Activated B cell treated with CpG ODN at 0.5 μM for 24 hours (primary cell): ENCODE measurements around the gene TMC2. TPM values are rescaled to one million over a fixed set of nuclear protein-coding genes. Genes with fewer than 3 reads are reported as not detected.
"Not testable (repeated sequence)": the region's sequence is repeated elsewhere in the genome, so short reads cannot be mapped to it uniquely, and the experiment has no call there.

Source experiments
- ATAC-seq: fragments of 200-7000 bp; cut with Tn5 transposase; one replicate; pipeline ENCODE4 v1.10.0; 2021; ENCODE audit warnings: low read depth, mild to moderate bottlenecking, moderate library complexity
- CTCF ChIA-PET: fragments of 350-600 bp; sonication (Branson Sonifier 250); formaldehyde crosslinking; loops from one replicate; lab custom pipeline; 2021; ENCODE audit warnings: antibody characterized with exemption; lab: Charles Lee
- POLR2A ChIA-PET: fragments of 350-600 bp; sonication (Branson Sonifier 250); formaldehyde crosslinking; loops from one replicate; lab custom pipeline; 2021; ENCODE audit warnings: antibody characterized with exemption; lab: Charles Lee
- DNase-seq: peaks from one replicate; pipeline ENCODE4 v3.0.0; 2022
- H3K27ac Mint-ChIP-seq: one replicate; pipeline ENCODE4 v1.8.0; 2020; ENCODE audit warnings: mixed read lengths
- H3K27me3 Mint-ChIP-seq: one replicate; pipeline ENCODE4 v1.8.0; 2021; ENCODE audit warnings: mixed read lengths
- H3K36me3 Mint-ChIP-seq: one replicate; pipeline ENCODE4 v1.8.0; 2021; ENCODE audit warnings: low read depth, mixed read lengths
- H3K4me1 Mint-ChIP-seq: one replicate; pipeline ENCODE4 v1.8.0; 2021; ENCODE audit warnings: mixed read lengths
- H3K4me3 Mint-ChIP-seq: one replicate; pipeline ENCODE4 v1.8.0; 2020; ENCODE audit warnings: mild to moderate bottlenecking, mixed read lengths
- H3K9me3 Mint-ChIP-seq: one replicate; pipeline ENCODE4 v1.8.0; 2020; ENCODE audit warnings: mixed read lengths
- CTCF ChIP-seq: fragments of 200-600 bp; IDR thresholded peaks from one replicate; pipeline ENCODE4 v1.8.0; 2022; ENCODE audit warnings: antibody characterized with exemption, mild to moderate bottlenecking
- intact Hi-C: fragments of 100-400 bp; cut with micrococcal nuclease; formaldehyde crosslinking; loops from one replicate; pipeline ENCODE4 v1.15.1; 2024
- total RNA-seq: library from RNA; stranded (reverse); gene quantifications from 2 replicates; pipeline ENCODE4 v1.2.3, GENCODE V29; 2022

The TMC2 gene
- total RNA-seq, 1 donor from 2014 or later, result not detected

- POLR2A ChIA-PET, result interaction anchor here (0.7 to 3.5 kb wide), 7 partner anchors 17 to 476 kb away, joined by 3 to 16 read pairs (median 4); partner anchors contain the start of genes NOP56, SNRPB and ZNF343
- DNase-seq, result no peak
- Mint-ChIP-seq H3K4me3 (peak overlapping the region; percentile 90), H3K27ac (peak overlapping the region; percentile 70), H3K27me3 (peaks cover 4% of the 10 kb centered on the region), H3K36me3 (no peaks in the 10 kb centered on the region), H3K9me3 (no peaks in the 10 kb centered on the region), H3K4me1 (peaks cover 16% of the 10 kb centered on the region)
- TF ChIP-seq CTCF, result no peak
- intact Hi-C loops, result loop anchor here (1.0 to 10.0 kb wide), 6 partner anchors 16 to 476 kb away; partner anchors contain the start of gene SNRPB
- ATAC-seq, result peak; percentile 61
- CTCF ChIA-PET, result interaction anchor here (0.6 to 3.6 kb wide), 12 partner anchors 10 to 327 kb away, joined by 3 to 14 read pairs (median 4); partner anchors contain the start of genes NOP56, SNRPB and ZNF343
Observed at GRCh38 chr20:2524709-2525506, 11.5 kb upstream of the TMC2 start.

GRCh38 chr20:2526218-2526583 is 10.2 kb upstream of the TMC2 start:
- CTCF ChIA-PET, H3K27ac Mint-ChIP-seq, H3K9me3 Mint-ChIP-seq, H3K27me3 Mint-ChIP-seq, DNase-seq, H3K4me3 Mint-ChIP-seq, ATAC-seq, POLR2A ChIA-PET, H3K36me3 Mint-ChIP-seq: not testable (repeated sequence)
- intact Hi-C loops, result loop anchor here (10.0 kb wide), 1 partner anchor 219 kb away; no protein-coding TSS in a partner anchor
- H3K4me1 Mint-ChIP-seq, result peaks cover 22% of the 10 kb centered on the region

- ATAC-seq, result no peak
- intact Hi-C loops, result loop anchor here (10.0 kb wide), 1 partner anchor 217 kb away; no protein-coding TSS in a partner anchor
- H3K4me1 Mint-ChIP-seq, result peaks cover 18% of the 10 kb centered on the region
- H3K36me3 Mint-ChIP-seq, result no peaks in the 10 kb centered on the region
- no peaks in the 10 kb centered on the region for H3K27me3 Mint-ChIP-seq
- no peak overlapping the region for H3K27ac Mint-ChIP-seq
- TF ChIP-seq CTCF, result no peak
- no peak overlapping the region for H3K4me3 Mint-ChIP-seq
- no peak for DNase-seq
- ChIA-PET CTCF (no interaction called here), POLR2A (no interaction called here)
- H3K9me3 Mint-ChIP-seq, result no peaks in the 10 kb centered on the region
Observed at GRCh38 chr20:2527762-2528161, 8.6 kb upstream of the TMC2 start.

- CTCF ChIA-PET, result interaction anchor here (1.8 kb wide), 1 partner anchor 8 kb away, joined by 5 read pairs; no protein-coding TSS in a partner anchor
Observed at GRCh38 chr20:2528671-2529271, 7.6 kb upstream of the TMC2 start.

GRCh38 chr20:2533118-2533517 is 3.3 kb upstream of the TMC2 start:
- H3K27me3 Mint-ChIP-seq, result peaks cover 27% of the 10 kb centered on the region
- no peak overlapping the region for H3K4me3 Mint-ChIP-seq
- ATAC-seq (no peak), DNase-seq (no peak)
- no peak overlapping the region for H3K27ac Mint-ChIP-seq
- intact Hi-C loops, result no loop called here
- H3K36me3 Mint-ChIP-seq, result no peaks in the 10 kb centered on the region
- peaks cover 6% of the 10 kb centered on the region for H3K4me1 Mint-ChIP-seq
- ChIA-PET CTCF (interaction anchor here (2.8 kb wide), 1 partner anchor 11 kb away, joined by 8 read pairs; no protein-coding TSS in a partner anchor), POLR2A (no interaction called here)
- H3K9me3 Mint-ChIP-seq, result no peaks in the 10 kb centered on the region
- no peak for TF ChIP-seq CTCF

More at GRCh38 chr20:2528671-2529271, 7.6 kb upstream of the TMC2 start:
- no peak overlapping the region for H3K27ac Mint-ChIP-seq
- peaks cover 7% of the 10 kb centered on the region for H3K27me3 Mint-ChIP-seq
- no peaks in the 10 kb centered on the region for H3K9me3 Mint-ChIP-seq
- H3K36me3 Mint-ChIP-seq, result no peaks in the 10 kb centered on the region
- DNase-seq (no peak), ATAC-seq (no peak)
- TF ChIP-seq CTCF, result no peak
- intact Hi-C loops, result loop anchor here (10.0 kb wide), 1 partner anchor 216 kb away; no protein-coding TSS in a partner anchor
- H3K4me3 Mint-ChIP-seq, result no peak overlapping the region
- POLR2A ChIA-PET, result no interaction called here
- H3K4me1 Mint-ChIP-seq, result peaks cover 18% of the 10 kb centered on the region
